Measurements from ENCODE around the gene NBDY.

DNA sequence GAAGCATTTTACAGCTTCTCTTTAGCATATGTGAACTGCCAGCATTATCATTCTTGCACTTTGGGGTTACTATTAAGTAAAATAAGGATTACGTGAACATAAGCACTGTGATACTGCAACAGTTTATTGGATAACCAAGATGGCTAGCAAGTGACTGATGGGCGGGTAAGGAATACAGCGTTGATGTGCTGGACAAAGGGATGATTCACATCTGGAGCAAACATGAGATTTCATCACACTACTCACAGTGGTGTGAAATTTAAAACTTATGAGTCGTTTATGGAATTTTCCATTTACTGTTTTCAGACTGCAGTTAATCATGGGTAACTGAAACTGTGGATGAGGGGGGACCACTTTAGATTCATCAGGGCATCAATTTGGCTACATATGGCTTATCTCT is 16.0 kb downstream of the NBDY start:
- TF ChIP-seq, protein P1, sequence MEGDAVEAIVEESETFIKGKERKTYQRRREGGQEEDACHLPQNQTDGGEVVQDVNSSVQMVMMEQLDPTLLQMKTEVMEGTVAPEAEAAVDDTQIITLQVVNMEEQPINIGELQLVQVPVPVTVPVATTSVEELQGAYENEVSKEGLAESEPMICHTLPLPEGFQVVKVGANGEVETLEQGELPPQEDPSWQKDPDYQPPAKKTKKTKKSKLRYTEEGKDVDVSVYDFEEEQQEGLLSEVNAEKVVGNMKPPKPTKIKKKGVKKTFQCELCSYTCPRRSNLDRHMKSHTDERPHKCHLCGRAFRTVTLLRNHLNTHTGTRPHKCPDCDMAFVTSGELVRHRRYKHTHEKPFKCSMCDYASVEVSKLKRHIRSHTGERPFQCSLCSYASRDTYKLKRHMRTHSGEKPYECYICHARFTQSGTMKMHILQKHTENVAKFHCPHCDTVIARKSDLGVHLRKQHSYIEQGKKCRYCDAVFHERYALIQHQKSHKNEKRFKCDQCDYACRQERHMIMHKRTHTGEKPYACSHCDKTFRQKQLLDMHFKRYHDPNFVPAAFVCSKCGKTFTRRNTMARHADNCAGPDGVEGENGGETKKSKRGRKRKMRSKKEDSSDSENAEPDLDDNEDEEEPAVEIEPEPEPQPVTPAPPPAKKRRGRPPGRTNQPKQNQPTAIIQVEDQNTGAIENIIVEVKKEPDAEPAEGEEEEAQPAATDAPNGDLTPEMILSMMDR (IDR thresholded peaks at IDR 0.05): no peak
- TF ChIP-seq POLR2A (IDR thresholded peaks at IDR 0.05): no peak
